PC-3 (cell line): ENCODE results near the gene WNK2. TPM values are rescaled to one million over a fixed set of nuclear protein-coding genes. Genes with fewer than 3 reads are reported as not detected.

Experiments
- ATAC-seq: fragments of 200-7000 bp; cut with Tn5 transposase; 2 replicates; pipeline ENCODE4 v1.9.1; 2020; ENCODE audit warnings: mild to moderate bottlenecking, moderate library complexity
- BruUV-seq: library from RNA; stranded (reverse); fragments of 400-500 nt; replicated peaks from 2 replicates; lab custom pipeline; 2021; lab: Mats Ljungman, UMichigan
- CTCF ChIA-PET: fragments of 300-600 bp; sonication (Branson Sonifier 250); formaldehyde crosslinking; loops from one replicate; lab custom pipeline; 2022; ENCODE audit warnings: antibody characterized with exemption; lab: Charles Lee
- POLR2A ChIA-PET: fragments of 300-600 bp; sonication (Branson Sonifier 250); formaldehyde crosslinking; loops from one replicate; lab custom pipeline; 2022; ENCODE audit warnings: antibody characterized with exemption; ENCODE audit not compliant: unreplicated experiment; lab: Charles Lee
- DNase-seq: peaks from one replicate; pipeline ENCODE4 v3.0.0-alpha.2; 2015
- H2AFZ ChIP-seq: fragments of 300-600 bp; sonication (generic); 2 replicates; pipeline ENCODE4 v1.6.0; 2016; ENCODE audit warnings: antibody characterized with exemption, low read length
- H3F3A ChIP-seq: fragments of 300-600 bp; sonication (generic); one replicate; pipeline ENCODE4 v1.6.0; 2017; ENCODE audit warnings: antibody characterized with exemption, low read length, control low read depth, mild to moderate bottlenecking; ENCODE audit not compliant: unreplicated experiment
- H3K27ac ChIP-seq: fragments of 300-600 bp; sonication (generic); 2 replicates; pipeline ENCODE4 v1.5.1; 2016; ENCODE audit warnings: mild to moderate bottlenecking, low read length
- H3K27me3 ChIP-seq: fragments of 300-600 bp; sonication (generic); 2 replicates; pipeline ENCODE4 v1.6.1; 2016; ENCODE audit warnings: low read length, mixed read lengths
- H3K36me3 ChIP-seq: fragments of 300-600 bp; sonication (generic); 2 replicates; pipeline ENCODE4 v1.6.1; 2016; ENCODE audit warnings: low read depth, mixed run types, low read length, mixed read lengths
- H3K4me1 ChIP-seq: fragments of 300-600 bp; sonication (generic); 2 replicates; pipeline ENCODE4 v1.5.1; 2016; ENCODE audit warnings: low read length; ENCODE audit not compliant: insufficient read depth
- H3K4me2 ChIP-seq: fragments of 300-600 bp; sonication (generic); 2 replicates; pipeline ENCODE4 v1.6.0; 2016; ENCODE audit warnings: low read length
- H3K4me3 ChIP-seq: fragments of 300-600 bp; sonication (generic); 2 replicates; pipeline ENCODE4 v1.5.1; 2016; ENCODE audit warnings: mild to moderate bottlenecking, low read length, mixed read lengths
- H3K79me2 ChIP-seq: fragments of 300-600 bp; sonication (generic); 2 replicates; pipeline ENCODE4 v1.6.1; 2017; ENCODE audit warnings: low read length, mixed read lengths
- H3K9ac ChIP-seq: fragments of 300-600 bp; sonication (generic); 2 replicates; pipeline ENCODE4 v1.6.0; 2016; ENCODE audit warnings: mild to moderate bottlenecking, low read length
- H3K9me2 ChIP-seq: fragments of 300-600 bp; sonication (generic); replicated peaks from 2 replicates; pipeline ENCODE4 v1.6.1; 2016; ENCODE audit warnings: mixed run types, low read length, mixed read lengths
- H3K9me3 ChIP-seq: fragments of 300-600 bp; sonication (generic); 2 replicates; pipeline ENCODE4 v1.6.1; 2016; ENCODE audit warnings: low read length, mixed read lengths
- H4K20me1 ChIP-seq: fragments of 300-600 bp; sonication (generic); 2 replicates; pipeline ENCODE4 v1.6.1; 2016; ENCODE audit warnings: low read length, mixed read lengths
- CTCF ChIP-seq: fragments of 300-600 bp; sonication (generic); conservative IDR thresholded peaks from 2 replicates; pipeline ENCODE4 v1.5.1; 2017; ENCODE audit warnings: antibody characterized with exemption, low read depth, mild to moderate bottlenecking, low read length
- EZH2 ChIP-seq: fragments of 300-600 bp; sonication (generic); IDR thresholded peaks from one replicate; pipeline ENCODE4 v1.6.1; 2017; ENCODE audit warnings: antibody characterized with exemption, mild to moderate bottlenecking, low read length; ENCODE audit not compliant: unreplicated experiment
- EZH2phosphoT487 ChIP-seq: fragments of 300-600 bp; sonication (generic); IDR thresholded peaks from 2 replicates; pipeline ENCODE4 v1.6.1; 2018; ENCODE audit warnings: mild to moderate bottlenecking, antibody characterized with exemption, low read length, borderline replicate concordance
- intact Hi-C: fragments of 100-400 bp; cut with micrococcal nuclease; formaldehyde crosslinking; loops from 2 replicates; pipeline ENCODE4 v1.9.0; 2023
- total RNA-seq: library from RNA; depleted of rRNA; stranded (reverse); fragments of >200 nt; gene quantifications from 2 replicates; pipeline ENCODE4 v1.2.3, GENCODE V29; 2014

WNK2 gene
- total RNA-seq, 1 experiment from 2014 or later: 11.7 TPM

- CTCF ChIA-PET: no interaction called here
- POLR2A ChIA-PET: no interaction called here
- intact Hi-C loops: loop anchor here (10.0 kb wide), 1 partner anchor 255 kb away; no protein-coding TSS in a partner anchor
These were observed 126.0 kb downstream of the WNK2 start for GRCh38 chr9:93309889-93310425.

GRCh38 chr9:93315118-93315517 lies 131.2 kb downstream of the WNK2 start:
- intact Hi-C loops: loop anchor here (10.0 kb wide), 1 partner anchor 250 kb away; no protein-coding TSS in a partner anchor
- H3F3A ChIP-seq: no peaks in the 10 kb centered on the region
- no peak overlapping the region for H2AFZ ChIP-seq
- CTCF ChIA-PET: no interaction called here
- no peaks in the 10 kb centered on the region for H3K36me3 ChIP-seq
- no peaks in the 10 kb centered on the region for H3K9me3 ChIP-seq
- no peaks in the 10 kb centered on the region for H3K9me2 ChIP-seq
- ATAC-seq (no peak), DNase-seq (no peak)
- H3K9ac ChIP-seq: no peak overlapping the region
- H4K20me1 ChIP-seq: no peaks in the 10 kb centered on the region
- peaks cover 14% of the 10 kb centered on the region for H3K4me1 ChIP-seq
- no TSS peak for BruUV-seq
- no peak overlapping the region for H3K4me2 ChIP-seq
- H3K27ac ChIP-seq: no peak overlapping the region
- no peaks in the 10 kb centered on the region for H3K79me2 ChIP-seq
- TF ChIP-seq EZH2phosphoT487: no peak
- no peak for TF ChIP-seq EZH2
- TF ChIP-seq CTCF: no peak
- POLR2A ChIA-PET: no interaction called here
- H3K4me3 ChIP-seq: no peak overlapping the region
- H3K27me3 ChIP-seq: no peaks in the 10 kb centered on the region

More at GRCh38 chr9:93309889-93310425, 126.0 kb downstream of the WNK2 start:
- Histone ChIP-seq H3K9me3 (no peaks in the 10 kb centered on the region), H3K9ac (no peak overlapping the region), H3K4me1 (peaks cover 14% of the 10 kb centered on the region), H3K4me2 (no peak overlapping the region), H3K36me3 (no peaks in the 10 kb centered on the region), H3K27me3 (no peaks in the 10 kb centered on the region), H3F3A (no peaks in the 10 kb centered on the region), H3K9me2 (no peaks in the 10 kb centered on the region), H4K20me1 (no peaks in the 10 kb centered on the region), H2AFZ (no peak overlapping the region), H3K4me3 (no peak overlapping the region), H3K27ac (no peak overlapping the region), H3K79me2 (no peaks in the 10 kb centered on the region)
- TF ChIP-seq CTCF: no peak
- TF ChIP-seq EZH2: no peak
- TF ChIP-seq EZH2phosphoT487: no peak
- no TSS peak for BruUV-seq
- ATAC-seq (no peak), DNase-seq (no peak)

GRCh38 chr9:93315960-93316359 lies 132.0 kb downstream of the WNK2 start:
- POLR2A ChIA-PET: no interaction called here
- no peaks in the 10 kb centered on the region for H3K79me2 ChIP-seq
- H3K27me3 ChIP-seq: no peaks in the 10 kb centered on the region
- H3K36me3 ChIP-seq: no peaks in the 10 kb centered on the region
- H3K4me1 ChIP-seq: peaks cover 14% of the 10 kb centered on the region
- BruUV-seq: no TSS peak
- H3K9ac ChIP-seq: no peak overlapping the region
- no peak overlapping the region for H3K27ac ChIP-seq
- H3K9me2 ChIP-seq: no peaks in the 10 kb centered on the region
- ATAC-seq: no peak
- no peaks in the 10 kb centered on the region for H3K9me3 ChIP-seq
- intact Hi-C loops: loop anchor here (10.0 kb wide), 1 partner anchor 249 kb away; no protein-coding TSS in a partner anchor
- H3K4me3 ChIP-seq: no peak overlapping the region
- no peaks in the 10 kb centered on the region for H4K20me1 ChIP-seq
- no peak overlapping the region for H3K4me2 ChIP-seq
- H3F3A ChIP-seq: no peaks in the 10 kb centered on the region
- CTCF ChIA-PET: no interaction called here
- TF ChIP-seq EZH2: no peak
- TF ChIP-seq CTCF: no peak
- no peak for TF ChIP-seq EZH2phosphoT487
- DNase-seq: no peak
- H2AFZ ChIP-seq: no peak overlapping the region
